B cell (primary cell): ENCODE measurements around the gene SHPK. TPM values are rescaled to one million over a fixed set of nuclear protein-coding genes. Genes with fewer than 3 reads are reported as not detected.

Experiments
- ATAC-seq: fragments of 200-7000 bp; cut with Tn5 transposase; one replicate; pipeline ENCODE4 v1.10.0; 2021; ENCODE audit warnings: low read depth, mild to moderate bottlenecking, moderate number of reproducible peaks, moderate library complexity
- CTCF ChIA-PET: fragments of 350-600 bp; sonication (Branson Sonifier 250); formaldehyde crosslinking; loops from one replicate; lab custom pipeline; 2021; ENCODE audit warnings: antibody characterized with exemption, inconsistent platforms; lab: Charles Lee
- POLR2A ChIA-PET: fragments of 350-600 bp; sonication (Branson Sonifier 250); formaldehyde crosslinking; loops from one replicate; lab custom pipeline; 2021; ENCODE audit warnings: antibody characterized with exemption; lab: Charles Lee
- DNase-seq: peaks from one replicate; pipeline ENCODE4 v3.0.0; 2013
- H2AFZ ChIP-seq: 2 replicates; pipeline ENCODE4 v1.6.1; 2012; ENCODE audit warnings: mild to moderate bottlenecking, low read depth, low read length; ENCODE audit not compliant: insufficient read depth, poor library complexity, severe bottlenecking
- H3K27ac ChIP-seq, 2 donors: 1 replicate in 1 of 2; 2 replicates in 1 of 2; pipeline ENCODE4 v1.5.1; 2012 to 2013; ENCODE audit warnings: low read length in 2 of 2, mild to moderate bottlenecking in 2 of 2, moderate library complexity in 1 of 2
- H3K27me3 ChIP-seq, 4 experiments: fragments of 200-600 bp in 1 of 4; sonication (generic) in 1 of 4; replicated peaks in 1 of 4; 1 replicate in 2 of 4; 2 replicates in 2 of 4; pipeline versions ENCODE4 v1.6.1 to v1.7.0; 2013 to 2016; ENCODE audit warnings: low read length in 3 of 4, mild to moderate bottlenecking in 2 of 4, mixed read lengths in 1 of 4, moderate library complexity in 1 of 4; ENCODE audit not compliant: insufficient read depth in 4 of 4, control insufficient read depth in 3 of 4; ENCODE audit errors: control extremely low read depth in 1 of 4
- H3K36me3 ChIP-seq, 2 experiments: replicated peaks in 1 of 2; 1 replicate in 1 of 2; 2 replicates in 1 of 2; pipeline versions ENCODE4 v1.6.1 to v1.7.1; 2013; ENCODE audit warnings: low read length in 1 of 2; ENCODE audit not compliant: insufficient read depth in 2 of 2, control insufficient read depth in 1 of 2; ENCODE audit errors: control extremely low read depth in 1 of 2, extremely low read depth in 1 of 2
- H3K4me1 ChIP-seq, 2 donors: fragments of 200-600 bp in 1 of 2; sonication (generic) in 1 of 2; 1 replicate in 1 of 2; 2 replicates in 1 of 2; pipeline versions ENCODE4 v1.5.1 to v1.6.1; 2013 to 2017; ENCODE audit warnings: low read length in 2 of 2; ENCODE audit not compliant: control insufficient read depth in 2 of 2, insufficient read depth in 2 of 2
- H3K4me2 ChIP-seq: replicated peaks from 2 replicates; pipeline ENCODE3; 2012; ENCODE audit warnings: mild to moderate bottlenecking, low read depth, low read length; ENCODE audit not compliant: poor library complexity, severe bottlenecking
- H3K4me3 ChIP-seq, 5 experiments: fragments of 200-600 bp in 1 of 5; sonication (generic) in 1 of 5; 1 replicate in 3 of 5; 2 replicates in 2 of 5; pipeline versions ENCODE4 v1.5.1 to v1.7.0; 2011 to 2016; ENCODE audit warnings: low read length in 4 of 5, mild to moderate bottlenecking in 4 of 5, low read depth in 2 of 5, control low read depth in 1 of 5, moderate library complexity in 1 of 5; ENCODE audit not compliant: insufficient read depth in 1 of 5; ENCODE audit errors: control extremely low read depth in 1 of 5, extremely low read depth in 1 of 5
- H3K79me2 ChIP-seq: fragments of 200-600 bp; sonication (generic); one replicate; pipeline ENCODE4 v1.6.0; 2016; ENCODE audit warnings: low read length; ENCODE audit not compliant: control insufficient read depth, insufficient read depth
- H3K9ac ChIP-seq: fragments of 200-600 bp; sonication (generic); 2 replicates; pipeline ENCODE4 v1.6.1; 2017; ENCODE audit warnings: mild to moderate bottlenecking, low read length, moderate library complexity
- H3K9me3 ChIP-seq, 3 donors: one replicate each; pipeline versions ENCODE4 v1.6.1 to v1.7.1; 2013; ENCODE audit warnings: low read length in 2 of 3; ENCODE audit not compliant: control insufficient read depth in 2 of 3, insufficient read depth in 1 of 3; ENCODE audit errors: control extremely low read depth in 1 of 3
- H4K20me1 ChIP-seq: 2 replicates; pipeline ENCODE4 v1.6.0; 2012; ENCODE audit warnings: mild to moderate bottlenecking, low read length; ENCODE audit not compliant: insufficient read depth, control insufficient read depth, poor library complexity, severe bottlenecking
- H3K27ac Mint-ChIP-seq: one replicate; pipeline ENCODE4 v1.8.0; 2021; ENCODE audit warnings: mixed read lengths
- H3K27me3 Mint-ChIP-seq: one replicate; pipeline ENCODE4 v1.8.0; 2021; ENCODE audit warnings: mixed read lengths
- H3K4me1 Mint-ChIP-seq: one replicate; pipeline ENCODE4 v1.8.0; 2021; ENCODE audit warnings: mixed read lengths
- H3K4me3 Mint-ChIP-seq: one replicate; pipeline ENCODE4 v1.8.0; 2021; ENCODE audit warnings: mixed read lengths
- H3K9me3 Mint-ChIP-seq: one replicate; pipeline ENCODE4 v1.8.0; 2022; ENCODE audit warnings: mixed read lengths; ENCODE audit not compliant: insufficient read depth
- EZH2 ChIP-seq: IDR thresholded peaks from 2 replicates; pipeline ENCODE4 v1.6.1; 2012; ENCODE audit warnings: borderline replicate concordance, low read depth, mild to moderate bottlenecking, moderate library complexity, low read length; ENCODE audit not compliant: insufficient read depth, poor library complexity, severe bottlenecking
- WGBS: methylation state at CpG from one replicate; pipeline ENCODE4 v1.1.5; 2013; ENCODE audit warnings: missing lambda C conversion rate; ENCODE audit not compliant: insufficient coverage; 5-methylcytosine and 5-hydroxymethylcytosine counted together
- intact Hi-C: fragments of 100-400 bp; cut with micrococcal nuclease; formaldehyde crosslinking; loops from one replicate; pipeline ENCODE4 v1.10.0; 2022
- polyA plus RNA-seq: library from polyadenylated mRNA; depleted of rRNA; stranded (reverse); fragments of >200 nt; gene quantifications from 2 replicates; pipeline ENCODE4 v1.2.3, GENCODE V29; 2012
- total RNA-seq, 2 donors: library from RNA; stranded (reverse); fragments of 120-200 nt in 1 of 2; gene quantifications; 1 replicate in 1 of 2; 2 replicates in 1 of 2; pipeline versions ENCODE4 v1.2.3 to v1.2.4, GENCODE V29; 2013 to 2022
- TF ChIP-seq, protein P1 (sequence below): fragments of 200-600 bp; IDR thresholded peaks from one replicate; pipeline ENCODE4 v1.8.0; 2022; ENCODE audit warnings: antibody characterized with exemption, mild to moderate bottlenecking

The SHPK gene
- total and polyA plus RNA-seq, 2 donors (not counting 1 experiment from before 2014, with no cell fraction given): 5.9 to 16.1 TPM

DNA sequence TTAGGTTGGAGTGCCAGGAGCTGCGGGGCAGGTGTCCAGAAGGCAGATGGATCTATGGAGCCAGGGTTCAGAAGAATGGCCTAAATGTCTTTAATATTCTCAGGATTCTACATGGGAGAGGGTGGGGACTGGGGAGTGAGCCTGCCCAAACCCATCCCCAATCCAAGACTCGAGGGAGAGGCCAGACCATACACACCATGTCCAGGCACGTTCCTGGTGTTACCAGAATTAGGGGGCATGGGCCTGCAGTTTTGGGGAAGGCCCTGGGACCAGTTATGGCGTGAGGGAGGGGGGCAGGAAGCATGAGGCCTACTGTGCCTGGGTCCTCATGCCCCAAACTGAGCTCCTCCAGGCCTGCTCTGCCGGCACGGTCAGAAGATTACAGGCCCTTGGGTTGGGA is 30.5 kb upstream of the SHPK start:
- no peaks in the 10 kb centered on the region for H3K27me3 ChIP-seq
- POLR2A ChIA-PET: interaction anchor here (0.7 to 0.8 kb wide), 2 partner anchors 8 to 23 kb away, joined by 3 to 6 read pairs; no protein-coding TSS in a partner anchor
- DNase-seq (no peak), ATAC-seq (no peak)
- peaks cover 11 to 21% of the 10 kb centered on the region in 2 donors for H3K4me1 ChIP-seq
- H4K20me1 ChIP-seq: peaks cover 19% of the 10 kb centered on the region
- peak overlapping the region; percentile 68 for H3K4me3 Mint-ChIP-seq
- H2AFZ ChIP-seq: no peak overlapping the region
- H3K27ac Mint-ChIP-seq: peak overlapping the region; percentile 28
- H3K9me3 Mint-ChIP-seq: no peaks in the 10 kb centered on the region
- no peak for TF ChIP-seq EZH2
- TF ChIP-seq, protein P1, sequence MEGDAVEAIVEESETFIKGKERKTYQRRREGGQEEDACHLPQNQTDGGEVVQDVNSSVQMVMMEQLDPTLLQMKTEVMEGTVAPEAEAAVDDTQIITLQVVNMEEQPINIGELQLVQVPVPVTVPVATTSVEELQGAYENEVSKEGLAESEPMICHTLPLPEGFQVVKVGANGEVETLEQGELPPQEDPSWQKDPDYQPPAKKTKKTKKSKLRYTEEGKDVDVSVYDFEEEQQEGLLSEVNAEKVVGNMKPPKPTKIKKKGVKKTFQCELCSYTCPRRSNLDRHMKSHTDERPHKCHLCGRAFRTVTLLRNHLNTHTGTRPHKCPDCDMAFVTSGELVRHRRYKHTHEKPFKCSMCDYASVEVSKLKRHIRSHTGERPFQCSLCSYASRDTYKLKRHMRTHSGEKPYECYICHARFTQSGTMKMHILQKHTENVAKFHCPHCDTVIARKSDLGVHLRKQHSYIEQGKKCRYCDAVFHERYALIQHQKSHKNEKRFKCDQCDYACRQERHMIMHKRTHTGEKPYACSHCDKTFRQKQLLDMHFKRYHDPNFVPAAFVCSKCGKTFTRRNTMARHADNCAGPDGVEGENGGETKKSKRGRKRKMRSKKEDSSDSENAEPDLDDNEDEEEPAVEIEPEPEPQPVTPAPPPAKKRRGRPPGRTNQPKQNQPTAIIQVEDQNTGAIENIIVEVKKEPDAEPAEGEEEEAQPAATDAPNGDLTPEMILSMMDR: no peak
- peaks cover 0 to 2% of the 10 kb centered on the region in 2 experiments for H3K36me3 ChIP-seq
- H3K27me3 Mint-ChIP-seq: no peaks in the 10 kb centered on the region
- H3K79me2 ChIP-seq: peaks cover 11% of the 10 kb centered on the region
- no peak overlapping the region for H3K4me2 ChIP-seq
- intact Hi-C loops: loop anchor here (5.0 kb wide), 1 partner anchor 1074 kb away; the partner anchor contains the start of gene PAFAH1B1
- H3K9me3 ChIP-seq: no peaks in the 10 kb centered on the region
- no peak overlapping the region for H3K4me3 ChIP-seq
- peaks cover 25% of the 10 kb centered on the region for H3K4me1 Mint-ChIP-seq
- no peak overlapping the region for H3K9ac ChIP-seq
- no peak overlapping the region for H3K27ac ChIP-seq
- 96% methylated on average over 2 of the region's 6 CpGs for WGBS
- CTCF ChIA-PET: interaction anchor here (1.3 kb wide), 1 partner anchor 161 kb away, joined by 4 read pairs; no protein-coding TSS in a partner anchor

- Histone ChIP-seq H4K20me1 (peaks cover 12% of the 10 kb centered on the region), H3K36me3 (peaks cover 0 to 2% of the 10 kb centered on the region in 2 experiments), H3K27ac (no peak overlapping the region), H2AFZ (no peak overlapping the region), H3K27me3 (no peaks in the 10 kb centered on the region), H3K9me3 (no peaks in the 10 kb centered on the region), H3K4me3 (no peak overlapping the region), H3K79me2 (peaks cover 11% of the 10 kb centered on the region), H3K9ac (no peak overlapping the region), H3K4me2 (no peak overlapping the region), H3K4me1 (peaks cover 11 to 21% of the 10 kb centered on the region in 2 donors)
- intact Hi-C loops: loop anchor here (5.0 kb wide), 1 partner anchor 1074 kb away; the partner anchor contains the start of gene PAFAH1B1
- ChIA-PET CTCF (no interaction called here), POLR2A (interaction anchor here (0.6 kb wide), 1 partner anchor 89 kb away, joined by 6 read pairs; no protein-coding TSS in a partner anchor)
- ATAC-seq (no peak), DNase-seq (no peak)
- 91% methylated on average over 5 of the region's 5 CpGs for WGBS
- TF ChIP-seq EZH2: no peak
- TF ChIP-seq, protein P1: no peak
- no peaks in the 10 kb centered on the region for H3K9me3 Mint-ChIP-seq
- H3K27ac Mint-ChIP-seq: no peak overlapping the region
- H3K27me3 Mint-ChIP-seq: no peaks in the 10 kb centered on the region
- H3K4me3 Mint-ChIP-seq: peak overlapping the region; percentile 68
- H3K4me1 Mint-ChIP-seq: peaks cover 25% of the 10 kb centered on the region
These were observed 29.8 kb upstream of the SHPK start for GRCh38 chr17:3665834-3666233.
